HG03045 (cell line): ENCODE results near the gene RPL39L.
"Not testable (repeated sequence)": the region's sequence is repeated elsewhere in the genome, so short reads cannot be mapped to it uniquely, and the experiment has no call there.

Source experiments
- ATAC-seq: cut with Tn5 transposase; IDR thresholded peaks from one replicate; pipeline ENCODE4 v1.9.1; 2021; ENCODE audit warnings: mild to moderate bottlenecking, moderate library complexity; ENCODE audit not compliant: unreplicated experiment

RPL39L gene

DNA sequence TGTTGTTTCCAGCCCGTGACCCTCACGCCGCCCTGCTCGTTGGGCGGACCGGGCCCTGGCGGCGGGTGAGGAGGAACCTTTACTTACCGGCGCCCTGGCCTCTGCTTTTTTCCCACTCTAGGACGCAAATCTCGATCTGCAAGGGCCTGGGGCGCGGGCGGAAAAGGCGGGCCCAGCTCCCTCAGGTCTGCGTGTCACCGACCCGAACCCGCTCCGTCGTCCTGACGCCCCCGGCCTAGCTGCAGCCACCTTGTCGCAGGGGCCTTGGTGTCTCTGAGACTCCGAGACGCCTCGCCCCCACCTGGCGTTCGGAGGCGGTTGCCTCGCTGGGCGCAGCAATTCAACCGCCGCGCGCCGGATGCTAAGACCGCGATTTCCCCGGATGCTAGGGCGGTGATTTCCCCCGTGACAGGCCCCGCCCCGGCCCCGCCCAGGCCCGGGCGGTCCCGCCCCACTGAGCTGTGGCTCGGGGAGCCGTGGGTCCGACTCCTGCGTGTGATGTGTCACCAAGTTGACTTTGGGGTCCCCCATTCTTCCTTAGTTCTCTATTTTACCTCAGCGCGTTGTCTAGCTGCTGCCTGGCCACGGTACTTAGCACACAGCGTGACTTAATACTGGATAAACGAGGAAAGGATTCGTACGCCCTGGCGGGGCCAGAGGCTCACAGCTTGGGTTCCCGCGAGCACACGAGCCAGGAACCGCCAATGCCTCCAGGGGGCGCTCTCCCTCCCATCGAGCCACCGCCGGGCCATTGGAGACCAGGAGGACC lies at the start of gene RPL39L:
TSS of gene RPL39L (minus strand) at position 371 of the 769 bp plus-strand sequence. CDS start 18,196 bp downstream, outside the sequence.
- ATAC-seq = peak; percentile 99

DNA sequence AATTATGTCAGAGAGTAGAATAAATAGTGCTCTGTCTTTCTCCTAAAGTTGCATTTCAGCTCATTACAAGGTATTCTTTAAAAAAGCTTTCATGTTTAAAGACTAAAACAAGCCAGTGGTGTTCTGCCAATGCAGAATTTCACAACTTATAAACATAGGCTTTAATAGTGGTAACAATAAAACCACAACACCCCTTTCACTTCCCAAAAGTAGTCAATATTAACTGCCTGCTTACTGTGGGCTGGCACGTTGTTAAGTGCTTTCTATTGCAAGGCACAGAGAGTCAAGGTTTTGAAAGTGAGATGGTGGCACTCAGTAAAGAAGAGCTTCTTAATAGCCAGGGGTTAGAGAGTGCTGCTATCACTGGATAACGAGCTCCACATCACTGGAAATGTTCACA lies 49.6 kb upstream of the RPL39L start:
- ATAC-seq = no peak

DNA sequence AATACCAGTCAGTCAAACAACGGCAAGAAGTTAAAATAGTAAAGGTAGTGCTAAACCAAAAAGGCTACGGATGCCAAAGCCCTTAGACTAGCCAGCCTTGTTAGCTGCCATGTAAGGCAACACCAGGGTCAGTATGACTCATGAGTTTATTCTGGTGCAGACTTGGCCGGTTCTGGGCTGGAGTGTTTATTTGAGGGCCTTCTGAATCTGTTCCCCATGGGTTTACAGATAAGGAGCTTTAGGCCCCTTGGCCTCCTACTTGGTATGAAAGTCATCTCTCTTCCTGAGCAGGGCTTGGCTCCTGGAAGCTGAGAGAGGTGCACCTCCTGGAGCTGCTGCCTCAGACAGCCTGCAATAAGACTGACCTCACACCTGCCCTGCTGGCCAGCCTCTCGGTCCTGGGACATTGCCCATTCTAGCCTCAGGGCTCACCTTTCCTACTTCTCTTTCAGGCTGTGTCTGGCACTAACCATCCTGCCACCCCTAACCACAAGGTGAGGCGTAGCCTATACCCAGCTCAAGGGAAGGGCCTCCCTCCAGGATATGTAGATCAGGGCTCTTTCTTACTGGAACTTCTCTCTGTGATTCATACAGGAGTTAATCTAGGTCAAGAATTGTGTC lies 47.6 kb upstream of the RPL39L start:
- ATAC-seq = no peak

DNA sequence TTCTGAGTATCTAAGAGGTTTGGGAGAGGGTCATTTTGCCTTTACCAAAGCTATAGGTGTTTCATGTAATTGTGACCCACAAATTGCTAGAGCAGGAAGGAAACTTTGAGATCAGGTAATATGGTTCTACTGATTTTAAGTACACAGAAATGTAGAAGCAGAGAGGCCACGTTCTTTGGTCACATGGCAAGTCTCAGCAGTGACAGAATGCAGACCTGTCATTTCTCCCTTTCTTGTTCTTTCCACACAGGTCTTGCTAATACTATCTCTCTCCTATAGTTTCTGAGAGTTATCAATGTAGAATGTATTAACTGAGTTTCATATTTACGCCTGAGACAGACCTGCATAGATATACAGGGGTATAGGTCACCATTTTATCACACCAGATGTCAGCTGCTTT lies 47.1 kb upstream of the RPL39L start:
- no peak for ATAC-seq

DNA sequence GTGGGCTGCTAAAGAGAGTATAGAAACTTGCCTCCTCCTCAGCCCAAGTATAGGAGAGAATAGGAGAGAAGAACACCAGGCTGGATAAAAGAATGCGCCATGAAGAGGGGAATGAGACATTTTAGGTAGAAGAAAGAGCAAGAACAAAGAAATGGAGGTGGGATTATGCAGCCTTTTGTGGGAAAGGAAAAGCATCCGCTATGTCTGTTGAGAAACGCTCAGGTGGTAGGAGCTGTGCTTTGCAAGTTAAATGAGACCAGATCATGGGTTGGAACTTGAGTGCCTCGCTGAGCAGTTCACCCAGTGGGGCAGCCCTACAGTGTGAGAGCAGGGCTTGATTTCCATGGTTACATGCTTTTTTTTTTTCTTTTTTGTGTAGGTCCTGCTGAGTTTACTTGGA lies 46.5 kb upstream of the RPL39L start:
- ATAC-seq = no peak

DNA sequence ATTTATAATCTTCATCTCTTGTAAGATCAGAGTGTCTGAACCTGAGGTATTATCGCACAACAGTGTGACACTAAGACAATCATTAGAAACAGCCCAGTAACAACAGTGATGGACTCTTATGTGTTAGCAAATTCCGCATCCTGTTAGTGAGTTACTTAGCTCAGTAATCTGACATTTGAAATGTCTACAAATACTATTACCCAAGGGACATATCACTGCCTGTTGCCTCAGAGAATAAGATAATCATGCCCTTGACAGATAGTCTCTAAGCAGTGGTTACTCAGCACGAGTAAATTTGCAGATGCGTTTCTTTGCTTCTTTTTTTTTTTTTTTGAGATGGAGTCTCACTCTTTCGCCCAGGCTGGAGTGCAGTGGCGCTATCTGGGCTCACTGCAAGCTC lies 44.6 kb upstream of the RPL39L start:
- ATAC-seq = no peak

DNA sequence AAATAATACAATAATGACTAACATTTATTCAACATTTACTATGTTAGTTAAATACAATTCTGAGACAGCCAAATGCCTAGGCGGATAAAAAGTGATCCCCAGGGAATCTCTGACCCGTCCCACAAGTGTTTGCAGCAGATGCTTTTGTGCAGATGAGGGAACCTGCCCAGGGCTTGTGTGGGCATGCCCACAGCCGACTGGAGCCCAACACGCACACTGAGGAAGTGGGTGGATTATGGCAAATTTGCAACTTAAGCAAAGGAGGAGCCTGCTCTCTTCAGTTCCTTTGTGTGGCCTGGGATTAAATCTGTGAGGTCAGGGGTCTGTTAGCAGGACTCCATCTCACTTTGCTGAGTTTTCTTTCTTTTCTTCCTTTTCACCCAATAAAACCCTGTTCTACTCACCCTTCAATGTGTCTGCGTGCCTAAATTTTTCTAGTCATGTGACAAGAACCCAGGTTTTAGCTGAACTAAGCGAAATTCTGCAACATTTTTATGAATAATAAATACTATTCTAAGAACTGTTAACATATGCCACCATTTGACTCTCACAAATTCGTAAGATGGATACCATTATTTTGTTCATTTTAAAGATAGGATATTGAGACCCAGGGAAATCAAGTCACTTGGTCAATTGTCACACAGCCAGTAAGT lies 44.0 kb upstream of the RPL39L start:
- no peak for ATAC-seq

DNA sequence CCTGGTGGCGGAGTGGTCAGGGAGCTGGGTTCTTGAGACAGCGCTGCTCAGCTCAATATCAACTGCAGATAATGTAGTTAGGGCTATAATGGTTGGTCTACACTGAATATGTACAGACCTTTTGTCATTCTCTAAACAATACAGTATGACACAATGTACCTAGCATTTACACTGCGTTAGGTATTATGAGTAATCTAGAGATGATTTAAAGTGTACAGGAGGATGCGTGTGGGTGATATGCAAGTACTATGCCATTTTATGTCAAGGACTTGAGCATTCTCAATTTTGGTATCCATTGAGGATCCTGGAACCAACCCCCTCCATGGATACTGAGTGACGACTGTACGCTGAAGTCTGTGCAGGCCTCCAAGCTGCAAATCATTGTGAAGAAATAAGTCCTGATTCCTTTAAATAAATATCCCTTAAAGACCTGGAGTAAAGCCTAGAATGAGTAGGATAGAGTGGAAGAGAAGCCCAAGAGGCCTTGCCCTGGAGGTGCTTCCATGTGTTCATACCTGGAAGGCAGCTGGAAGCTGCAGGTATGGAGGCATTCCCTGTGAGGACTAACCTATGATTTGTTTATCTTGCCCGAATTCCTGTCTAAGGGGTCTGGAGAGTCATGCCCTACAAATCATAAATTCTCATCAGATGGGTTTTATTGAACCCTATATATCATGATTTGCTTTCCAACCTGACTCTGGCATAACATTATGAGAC lies 42.3 kb upstream of the RPL39L start:
- ATAC-seq = no peak

DNA sequence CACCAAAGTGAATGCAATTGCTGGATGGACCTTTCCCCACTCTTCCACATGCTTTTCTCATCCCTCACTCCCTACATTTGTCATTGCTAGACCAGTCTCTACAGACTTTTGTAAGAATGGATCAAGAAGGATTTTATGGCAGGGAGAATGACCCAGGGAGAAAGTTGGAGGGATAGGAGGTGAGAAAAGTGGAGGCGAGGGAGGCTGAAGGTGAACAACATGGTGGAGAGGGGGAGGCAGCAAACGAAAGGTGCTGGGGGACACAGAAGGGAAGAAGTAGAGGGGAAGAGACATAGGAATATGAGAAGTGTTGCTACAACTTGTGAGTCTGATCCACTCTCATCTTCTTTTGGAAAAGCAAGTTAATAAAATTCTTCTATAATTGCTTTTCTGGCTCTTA lies 33.6 kb upstream of the RPL39L start:
- ATAC-seq = no peak

DNA sequence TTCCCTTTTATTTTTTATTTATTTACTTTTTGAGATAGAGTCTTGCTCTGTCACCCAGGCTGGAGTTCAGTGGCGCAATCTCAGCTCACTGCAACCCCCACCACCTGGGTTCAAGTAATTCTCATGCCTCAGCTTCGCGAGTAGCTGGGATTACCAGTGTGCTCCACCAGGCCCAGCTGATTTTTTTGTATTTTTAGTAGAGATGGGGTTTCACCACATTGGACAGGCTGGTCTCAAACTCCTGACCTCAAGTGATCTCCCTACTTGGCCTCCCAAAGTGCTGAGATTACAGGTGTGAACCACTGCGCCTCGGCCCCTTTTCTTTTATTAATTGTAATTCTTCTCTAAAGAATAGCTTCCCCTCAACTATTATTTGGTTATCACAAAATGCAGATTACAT lies 31.6 kb upstream of the RPL39L start:
- ATAC-seq = not testable (repeated sequence)

DNA sequence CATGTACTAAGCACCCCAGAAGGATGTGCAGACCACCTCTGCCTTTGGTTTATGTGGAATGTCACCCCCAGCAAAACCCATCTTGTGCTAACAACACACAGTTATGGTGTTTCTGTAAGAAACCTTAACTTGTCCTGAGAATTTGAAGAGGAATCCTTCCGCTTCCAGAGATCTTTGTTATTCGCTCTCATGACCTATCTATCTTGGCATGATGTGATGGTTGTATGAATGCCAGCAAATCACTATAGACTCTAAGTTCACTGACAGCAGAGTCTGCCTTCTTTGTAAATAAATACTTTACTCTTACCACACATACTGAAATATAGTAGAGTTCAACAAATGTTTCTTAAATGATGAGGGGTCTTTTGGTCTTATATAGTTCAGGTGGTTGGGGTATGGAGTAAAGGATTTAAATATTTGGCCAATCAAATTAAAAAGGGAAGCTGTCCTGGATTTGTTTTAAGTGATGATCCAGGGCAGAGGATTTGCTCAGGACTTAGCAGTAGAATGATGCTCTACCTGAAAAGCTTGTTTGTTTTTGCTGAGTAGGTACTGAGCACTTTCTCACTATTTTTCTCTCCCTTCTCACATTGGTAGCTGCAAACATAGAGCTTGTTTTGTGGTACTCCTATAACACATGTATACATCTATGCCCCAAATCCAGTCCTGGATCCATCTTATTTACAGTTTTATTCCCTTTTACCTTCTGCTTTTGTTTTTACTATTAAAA lies 30.1 kb upstream of the RPL39L start:
- ATAC-seq = no peak

DNA sequence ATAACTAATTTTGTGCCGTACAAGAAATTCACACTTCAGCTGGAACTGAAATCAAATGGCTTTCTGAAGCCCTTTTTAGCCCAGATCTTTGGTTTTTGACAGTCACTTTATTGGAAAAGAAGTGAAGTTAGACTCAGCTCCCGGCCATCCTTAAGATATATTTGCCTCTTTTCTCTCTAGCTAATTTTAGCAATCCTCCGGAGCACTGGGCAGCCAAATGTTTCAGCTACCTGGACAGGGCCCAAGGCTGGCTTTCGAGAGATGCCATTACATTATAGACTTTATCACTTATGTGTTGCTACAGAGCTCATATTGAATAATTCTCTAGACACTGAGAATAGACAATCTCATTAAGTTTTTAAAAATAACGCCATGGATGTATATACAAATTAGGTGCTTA lies 28.5 kb upstream of the RPL39L start:
- ATAC-seq = no peak

DNA sequence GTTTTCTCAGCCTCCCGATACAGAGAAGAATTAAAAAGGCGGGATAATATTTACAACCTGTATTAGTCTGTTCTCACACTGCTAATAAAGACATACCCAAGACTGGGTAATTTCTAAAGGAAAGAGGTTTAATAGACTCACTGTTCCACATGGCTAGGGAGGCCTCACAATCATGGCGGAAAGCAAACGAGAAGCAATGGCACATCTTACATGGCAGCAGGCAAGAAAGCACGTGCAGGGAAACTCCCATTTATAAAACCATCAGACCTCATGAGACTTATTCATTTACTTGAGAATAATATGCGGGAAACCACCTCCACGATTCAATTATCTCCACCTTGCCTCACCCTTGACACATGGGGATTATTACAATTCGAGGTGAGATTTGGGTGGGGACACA lies 27.5 kb upstream of the RPL39L start:
- no peak for ATAC-seq

DNA sequence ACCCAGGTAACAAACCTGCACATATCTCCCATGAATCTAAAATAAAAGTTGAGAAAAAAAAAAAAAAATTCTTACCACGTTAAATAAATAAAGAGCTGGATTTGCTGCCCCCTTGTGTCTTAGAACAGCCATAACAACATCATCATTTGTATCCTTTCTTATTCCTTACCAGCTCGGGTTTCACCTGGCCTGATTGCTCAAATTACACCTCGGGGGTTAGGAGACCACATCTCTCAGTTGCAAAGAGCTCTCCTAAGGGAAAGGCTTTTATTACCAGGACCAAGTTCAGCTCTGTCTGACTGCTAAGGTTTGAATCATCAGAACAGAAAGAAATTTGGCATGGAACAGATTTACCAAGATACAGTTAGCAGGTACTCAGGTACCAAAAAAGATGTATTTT lies 25.8 kb upstream of the RPL39L start:
- ATAC-seq = no peak

DNA sequence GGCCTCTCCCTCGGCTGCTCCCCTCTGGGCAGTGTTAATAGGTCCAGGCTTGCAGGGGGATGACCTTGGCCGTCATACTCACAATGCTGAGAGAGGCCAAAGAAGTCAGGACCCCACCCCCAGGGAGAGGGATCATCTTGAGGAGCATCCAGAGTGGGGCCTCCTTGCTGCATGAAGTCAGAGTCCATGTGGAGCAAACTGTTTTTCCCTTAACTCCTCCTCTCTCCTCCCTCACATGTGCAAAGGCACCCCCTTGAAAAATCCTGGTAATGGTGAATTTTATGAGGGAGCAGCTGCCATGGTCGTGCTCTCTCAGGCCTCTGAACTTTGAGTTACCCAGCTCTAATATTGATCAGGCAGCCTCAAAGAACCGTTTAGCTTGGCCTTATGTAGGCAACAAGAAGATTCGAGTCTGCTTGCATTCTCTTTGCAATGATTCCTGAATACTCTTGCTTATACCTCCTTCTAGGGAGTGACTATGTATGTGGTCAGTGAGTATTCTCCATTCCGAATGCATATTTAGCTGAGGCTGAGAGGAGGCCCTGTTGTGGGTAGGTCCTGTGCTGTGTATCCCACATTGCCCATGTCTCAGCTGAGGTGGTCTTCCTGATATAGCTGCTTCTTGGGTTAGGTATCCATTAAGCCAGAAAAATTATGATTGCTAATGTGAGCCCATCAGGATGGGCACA lies 23.1 kb upstream of the RPL39L start:
- ATAC-seq = no peak

DNA sequence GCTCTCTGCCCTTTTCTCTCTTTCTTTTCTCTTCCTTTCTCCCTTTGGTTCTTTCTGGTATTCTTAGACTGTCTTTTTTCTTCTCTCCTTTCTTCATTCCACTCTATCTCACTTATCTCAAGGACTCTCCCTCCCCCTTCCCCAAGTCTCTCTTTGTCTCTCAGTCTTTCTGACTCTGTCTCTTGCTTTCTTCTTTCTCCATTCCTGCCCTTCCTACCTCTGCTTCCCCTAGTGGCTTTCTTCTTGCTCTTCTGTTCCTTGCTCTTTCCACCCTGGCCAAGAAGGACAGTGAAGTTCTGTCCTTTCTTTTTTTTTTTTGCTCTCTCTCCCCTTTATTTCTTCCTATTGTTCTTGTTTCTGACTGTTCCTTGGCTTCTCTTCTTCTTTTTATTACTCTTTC lies 22.3 kb upstream of the RPL39L start:
- ATAC-seq = no peak

DNA sequence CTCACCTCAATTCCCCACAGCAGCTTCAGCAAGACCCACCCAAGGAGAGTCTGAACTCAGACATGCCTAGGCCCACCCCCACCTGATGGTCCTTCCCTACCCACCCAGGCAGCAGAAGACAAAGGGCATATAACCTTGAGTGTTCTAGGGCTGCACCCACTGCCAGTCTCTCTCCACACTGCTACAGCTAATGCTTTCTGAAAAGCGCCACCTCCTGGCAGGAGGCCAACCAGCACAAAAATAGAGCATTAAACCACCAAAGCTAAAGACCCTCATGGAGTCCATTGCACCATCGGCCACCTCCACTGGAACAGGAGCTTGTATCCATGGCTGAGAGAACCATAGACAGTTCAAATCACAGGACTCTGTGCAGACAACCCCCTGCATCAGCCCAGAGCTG lies 11.3 kb upstream of the RPL39L start:
- no peak for ATAC-seq

DNA sequence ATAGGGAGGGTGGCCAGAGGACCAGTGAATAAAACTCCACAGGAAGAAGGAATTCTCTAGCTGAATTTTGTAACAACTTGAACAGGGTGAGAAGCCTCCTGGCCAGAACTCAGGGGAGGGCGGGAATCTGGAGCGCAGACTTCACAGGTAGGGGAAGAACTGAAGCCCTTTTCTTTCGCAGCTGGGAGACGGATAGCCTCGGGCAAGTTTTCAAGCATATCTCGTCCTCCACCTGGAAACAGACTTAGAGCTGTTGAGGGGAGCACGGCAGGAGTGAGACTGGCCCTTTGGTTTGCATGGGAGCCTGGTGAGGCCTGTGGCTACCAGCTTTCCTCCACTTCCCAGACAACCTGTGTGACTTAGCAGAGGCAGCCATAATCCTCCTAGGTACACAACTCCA lies 10.9 kb upstream of the RPL39L start:
- ATAC-seq = no peak

DNA sequence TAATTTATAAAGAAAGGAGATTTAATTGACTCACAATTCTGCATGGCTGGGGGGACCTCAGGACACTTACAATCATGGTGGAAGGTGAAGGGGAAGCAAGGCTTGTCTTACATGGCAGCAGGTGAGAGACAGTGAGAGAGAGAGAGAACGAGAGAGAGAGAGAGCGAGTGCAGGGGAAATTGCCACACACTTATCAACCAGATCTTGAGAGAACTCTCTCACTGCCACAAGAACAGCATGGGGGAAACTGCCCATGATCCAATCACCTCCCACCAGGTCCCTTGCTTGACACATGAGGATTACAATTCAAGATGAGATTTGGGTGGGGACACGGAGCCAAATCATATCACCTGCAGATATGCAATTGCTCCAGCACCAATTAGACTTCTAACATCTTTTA lies 7.1 kb upstream of the RPL39L start:
- ATAC-seq = no peak

DNA sequence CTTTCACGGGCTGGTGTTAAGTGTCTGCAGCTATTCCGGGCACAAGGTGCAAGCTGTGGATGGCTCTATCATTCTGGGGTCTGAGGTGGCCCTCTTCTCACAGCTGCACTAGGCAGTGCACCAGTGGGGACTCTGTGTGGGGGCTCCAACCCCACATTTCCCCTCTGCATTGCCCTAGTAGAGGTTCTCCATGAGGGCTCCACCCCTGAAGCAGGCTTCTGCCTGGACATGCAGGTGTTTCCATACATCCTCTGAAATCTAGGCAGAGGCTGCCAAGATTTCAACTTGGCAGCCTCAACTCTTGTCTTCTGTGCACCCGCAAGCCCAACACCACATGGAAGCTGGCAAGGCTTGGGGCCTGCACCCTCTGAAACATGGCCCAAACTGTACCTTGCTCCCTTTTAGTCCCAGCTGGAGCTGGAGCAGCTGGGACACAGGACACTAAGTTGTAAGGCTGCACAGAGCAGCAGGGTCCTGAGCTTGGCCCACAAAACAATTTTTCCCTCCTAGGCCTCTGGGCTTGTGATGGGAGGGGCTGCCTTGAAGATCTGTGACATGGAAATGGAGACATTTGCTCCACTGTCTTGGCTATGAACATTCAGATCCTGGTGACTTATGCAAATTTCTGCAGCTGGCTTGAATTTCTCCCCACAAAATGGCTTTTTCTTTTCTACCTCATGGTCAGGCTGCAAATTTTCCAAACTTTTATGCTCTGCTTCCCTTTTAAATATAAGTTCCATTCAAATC lies 6.0 kb upstream of the RPL39L start:
- ATAC-seq = no peak
